HEK293 (cell line): ENCODE results near the gene HOXC5.

Source experiments
- CTCF ChIA-PET: fragments of 350-600 bp; formaldehyde crosslinking; extraction: SDS; loops from one replicate; lab custom pipeline; 2021; ENCODE audit warnings: antibody characterized with exemption; lab: Yijun Ruan, JAX
- POLR2A ChIA-PET: fragments of 300-600 bp; formaldehyde crosslinking; extraction: SDS; loops from one replicate; lab custom pipeline; 2020; ENCODE audit warnings: antibody characterized with exemption, inconsistent platforms; lab: Yijun Ruan, JAX
- H3K27ac ChIP-seq: fragments of 200-500 bp; sonication (Bioruptor generic); 2 replicates; pipeline ENCODE4 v1.5.1; 2014; ENCODE audit warnings: low read depth, low read length, control low read depth, inconsistent platforms; ENCODE audit errors: extremely low read depth
- H3K36me3 ChIP-seq, 2 experiments: fragments of 200-500 bp in 1 of 2; sonication (Bioruptor generic) in 1 of 2; 1 replicate in 1 of 2; 2 replicates in 1 of 2; pipeline ENCODE4 v1.5.1; 2014 to 2017; ENCODE audit warnings: inconsistent platforms in 2 of 2, low read length in 2 of 2; ENCODE audit not compliant: control insufficient read depth in 2 of 2, insufficient read depth in 1 of 2
- H3K4me1 ChIP-seq: fragments of 200-500 bp; sonication (Bioruptor generic); 2 replicates; pipeline ENCODE4 v1.5.1; 2014; ENCODE audit warnings: mild to moderate bottlenecking, low read length, inconsistent platforms; ENCODE audit not compliant: control insufficient read depth, insufficient read depth
- H3K4me3 ChIP-seq: 2 replicates; pipeline ENCODE4 v1.5.1; 2011; ENCODE audit warnings: low read depth, mild to moderate bottlenecking, control low read depth, low read length, moderate library complexity
- H3K9me3 ChIP-seq: fragments of 200-500 bp; sonication (Bioruptor generic); 2 replicates; pipeline ENCODE4 v1.5.1; 2014; ENCODE audit warnings: low read depth, low read length, inconsistent platforms; ENCODE audit not compliant: control insufficient read depth, insufficient read depth
- EGR2 ChIP-seq: fragments of 450-650 bp; formaldehyde crosslinking; IDR thresholded peaks from 2 replicates; pipeline ENCODE4 v1.5.1; 2016; ENCODE audit warnings: low read depth, missing biosample characterization, missing genetic modification characterization
- GLIS2 ChIP-seq: fragments of 450-650 bp; formaldehyde crosslinking; IDR thresholded peaks from 2 replicates; pipeline ENCODE4 v1.5.1; 2016; ENCODE audit warnings: missing biosample characterization, missing genetic modification characterization
- SCRT2 ChIP-seq: fragments of 450-650 bp; formaldehyde crosslinking; IDR thresholded peaks from 2 replicates; pipeline ENCODE4 v1.5.1; 2016; ENCODE audit warnings: missing biosample characterization, missing genetic modification characterization
- SETDB1 ChIP-seq: IDR thresholded peaks from one replicate; pipeline ENCODE4 v1.6.1; 2017; ENCODE audit warnings: mild to moderate bottlenecking, low read length, moderate library complexity, mixed read lengths; ENCODE audit not compliant: insufficient read length
- SP7 ChIP-seq: fragments of 450-650 bp; formaldehyde crosslinking; IDR thresholded peaks from 2 replicates; pipeline ENCODE4 v1.5.1; 2016; ENCODE audit warnings: missing biosample characterization, missing genetic modification characterization
- YY2 ChIP-seq: fragments of 450-650 bp; formaldehyde crosslinking; IDR thresholded peaks from 2 replicates; pipeline ENCODE4 v1.5.1; 2016; ENCODE audit warnings: missing biosample characterization, missing genetic modification characterization
- ZBTB20 ChIP-seq: fragments of 450-650 bp; formaldehyde crosslinking; IDR thresholded peaks from 2 replicates; pipeline ENCODE4 v1.5.1; 2016; ENCODE audit warnings: missing biosample characterization, missing genetic modification characterization
- ZFP37 ChIP-seq: fragments of 450-650 bp; formaldehyde crosslinking; IDR thresholded peaks from 2 replicates; pipeline ENCODE4 v1.5.1; 2016; ENCODE audit warnings: missing biosample characterization, missing genetic modification characterization
- ZNF133 ChIP-seq: fragments of 450-650 bp; formaldehyde crosslinking; IDR thresholded peaks from 2 replicates; pipeline ENCODE4 v1.5.1; 2016; ENCODE audit warnings: missing biosample characterization, missing genetic modification characterization
- ZNF23 ChIP-seq: fragments of 450-650 bp; formaldehyde crosslinking; IDR thresholded peaks from 2 replicates; pipeline ENCODE4 v1.5.1; 2016; ENCODE audit warnings: missing biosample characterization, missing genetic modification characterization, borderline replicate concordance
- ZNF521 ChIP-seq: fragments of 450-650 bp; formaldehyde crosslinking; IDR thresholded peaks from 2 replicates; pipeline ENCODE4 v1.5.1; 2017; ENCODE audit warnings: missing biosample characterization, mild to moderate bottlenecking, missing genetic modification characterization
- ZNF585B ChIP-seq: fragments of 450-650 bp; formaldehyde crosslinking; IDR thresholded peaks from 2 replicates; pipeline ENCODE4 v1.5.1; 2016; ENCODE audit warnings: missing biosample characterization, missing genetic modification characterization
- ZNF654 ChIP-seq: fragments of 450-650 bp; formaldehyde crosslinking; IDR thresholded peaks from 2 replicates; pipeline ENCODE4 v1.5.1; 2016; ENCODE audit warnings: low read depth, missing biosample characterization, missing genetic modification characterization
- ZNF658 ChIP-seq: fragments of 450-650 bp; formaldehyde crosslinking; IDR thresholded peaks from 2 replicates; pipeline ENCODE4; 2016; ENCODE audit warnings: missing biosample characterization, missing genetic modification characterization
- ZNF660 ChIP-seq: fragments of 450-650 bp; IDR thresholded peaks from 2 replicates; pipeline ENCODE4 v1.5.1; 2018; ENCODE audit warnings: missing biosample characterization, mild to moderate bottlenecking, missing genetic modification characterization
- ZNF664 ChIP-seq: fragments of 450-650 bp; formaldehyde crosslinking; IDR thresholded peaks from 2 replicates; pipeline ENCODE4 v1.5.1; 2016; ENCODE audit warnings: missing biosample characterization, missing genetic modification characterization
- ZXDB ChIP-seq: fragments of 450-650 bp; formaldehyde crosslinking; IDR thresholded peaks from 2 replicates; pipeline ENCODE4 v1.5.1; 2016; ENCODE audit warnings: missing biosample characterization, missing genetic modification characterization
- TF ChIP-seq, protein P1 (sequence below): fragments of 450-650 bp; formaldehyde crosslinking; IDR thresholded peaks from 2 replicates; pipeline ENCODE4 v1.5.1; 2016; ENCODE audit warnings: missing biosample characterization, missing genetic modification characterization
- TF ChIP-seq, protein P2 (sequence below): fragments of 450-650 bp; formaldehyde crosslinking; IDR thresholded peaks from 2 replicates; pipeline ENCODE4 v1.5.1; 2016; ENCODE audit warnings: missing biosample characterization, missing genetic modification characterization, borderline replicate concordance
- TF ChIP-seq, protein P3 (sequence below): fragments of 450-650 bp; formaldehyde crosslinking; IDR thresholded peaks from 2 replicates; pipeline ENCODE4 v1.5.1; 2016; ENCODE audit warnings: missing biosample characterization, missing genetic modification characterization, borderline replicate concordance

The HOXC5 gene

DNA sequence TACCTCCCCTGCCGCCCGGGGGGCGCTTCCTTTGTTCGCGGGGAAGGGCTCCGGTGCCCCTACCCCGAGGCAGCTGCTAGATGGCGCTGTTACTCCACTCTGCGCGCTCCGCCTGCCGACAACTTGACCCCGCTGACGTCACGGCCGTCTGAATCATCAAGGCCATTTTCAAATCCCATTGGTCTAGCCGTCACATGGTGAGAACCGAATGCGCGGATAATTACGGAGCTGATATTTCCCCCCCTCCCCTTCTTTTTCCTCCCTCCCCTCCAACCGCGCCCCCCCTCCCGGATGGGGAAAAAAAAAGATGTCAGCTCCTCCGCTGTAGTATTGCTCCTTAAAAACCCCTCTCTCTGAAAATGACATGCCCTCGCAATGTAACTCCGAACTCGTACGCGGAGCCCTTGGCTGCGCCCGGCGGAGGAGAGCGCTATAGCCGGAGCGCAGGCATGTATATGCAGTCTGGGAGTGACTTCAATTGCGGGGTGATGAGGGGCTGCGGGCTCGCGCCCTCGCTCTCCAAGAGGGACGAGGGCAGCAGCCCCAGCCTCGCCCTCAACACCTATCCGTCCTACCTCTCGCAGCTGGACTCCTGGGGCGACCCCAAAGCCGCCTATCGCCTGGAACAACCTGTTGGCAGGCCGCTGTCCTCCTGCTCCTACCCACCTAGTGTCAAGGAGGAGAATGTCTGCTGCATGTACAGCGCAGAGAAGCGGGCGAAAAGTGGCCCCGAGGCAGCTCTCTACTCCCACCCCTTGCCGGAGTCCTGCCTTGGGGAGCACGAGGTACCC lies 47.8 kb upstream of the HOXC5 start, which contains the start of gene HOXC10 (continued):
- TF ChIP-seq ZBTB20 (tag by site-specific recombination) (no peak), ZNF585B (tag by site-specific recombination) (no peak), ZNF654 (tag by site-specific recombination) (peak; percentile 97), ZNF23 (tag by site-specific recombination) (no peak), SP7 (tag by site-specific recombination) (peak; percentile 66), ZXDB (tag by site-specific recombination) (peak; percentile 45; the same call in 1 of the 2 replicates), EGR2 (no peak), ZNF660 (tag by site-specific recombination) (peak; percentile 76; the same call in 1 of the 2 replicates), SETDB1 (no peak), ZNF664 (tag by site-specific recombination) (no peak)
- TF ChIP-seq, protein P1, sequence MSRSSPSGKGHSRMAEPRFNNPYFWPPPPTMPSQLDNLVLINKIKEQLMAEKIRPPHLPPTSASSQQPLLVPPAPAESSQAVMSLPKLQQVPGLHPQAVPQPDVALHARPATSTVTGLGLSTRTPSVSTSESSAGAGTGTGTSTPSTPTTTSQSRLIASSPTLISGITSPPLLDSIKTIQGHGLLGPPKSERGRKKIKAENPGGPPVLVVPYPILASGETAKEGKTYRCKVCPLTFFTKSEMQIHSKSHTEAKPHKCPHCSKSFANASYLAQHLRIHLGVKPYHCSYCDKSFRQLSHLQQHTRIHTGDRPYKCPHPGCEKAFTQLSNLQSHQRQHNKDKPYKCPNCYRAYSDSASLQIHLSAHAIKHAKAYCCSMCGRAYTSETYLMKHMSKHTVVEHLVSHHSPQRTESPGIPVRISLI (tag by site-specific recombination) = peak; percentile 45; the same call in 1 of the 2 replicates

DNA sequence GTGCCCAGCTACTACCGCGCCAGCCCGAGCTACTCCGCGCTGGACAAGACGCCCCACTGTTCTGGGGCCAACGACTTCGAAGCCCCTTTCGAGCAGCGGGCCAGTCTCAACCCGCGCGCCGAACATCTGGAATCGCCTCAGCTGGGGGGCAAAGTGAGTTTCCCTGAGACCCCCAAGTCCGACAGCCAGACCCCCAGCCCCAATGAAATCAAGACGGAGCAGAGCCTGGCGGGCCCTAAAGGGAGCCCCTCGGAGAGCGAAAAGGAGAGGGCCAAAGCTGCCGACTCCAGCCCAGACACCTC lies 47.2 kb upstream of the HOXC5 start:
- Histone ChIP-seq H3K4me3 (peak overlapping the region; percentile 31), H3K27ac (peak overlapping the region; percentile 90), H3K4me1 (peaks cover 30% of the 10 kb centered on the region), H3K9me3 (no peaks in the 10 kb centered on the region), H3K36me3 (no peaks in the 10 kb centered on the region)
- ChIA-PET CTCF (interaction anchor here (0.8 to 5.8 kb wide), 18 partner anchors 13 to 408 kb away, joined by 3 to 88 read pairs (median 6); partner anchors contain the start of genes HOXC8, HOXC9 and SMUG1), POLR2A (interaction anchor here (1.2 to 2.5 kb wide), 3 partner anchors 10 to 47 kb away, joined by 4 to 16 read pairs (median 6); partner anchors contain the start of genes HOXC13 and HOXC9)
- peak; percentile 69 for TF ChIP-seq GLIS2 (tag by site-specific recombination)
- TF ChIP-seq, protein P2, sequence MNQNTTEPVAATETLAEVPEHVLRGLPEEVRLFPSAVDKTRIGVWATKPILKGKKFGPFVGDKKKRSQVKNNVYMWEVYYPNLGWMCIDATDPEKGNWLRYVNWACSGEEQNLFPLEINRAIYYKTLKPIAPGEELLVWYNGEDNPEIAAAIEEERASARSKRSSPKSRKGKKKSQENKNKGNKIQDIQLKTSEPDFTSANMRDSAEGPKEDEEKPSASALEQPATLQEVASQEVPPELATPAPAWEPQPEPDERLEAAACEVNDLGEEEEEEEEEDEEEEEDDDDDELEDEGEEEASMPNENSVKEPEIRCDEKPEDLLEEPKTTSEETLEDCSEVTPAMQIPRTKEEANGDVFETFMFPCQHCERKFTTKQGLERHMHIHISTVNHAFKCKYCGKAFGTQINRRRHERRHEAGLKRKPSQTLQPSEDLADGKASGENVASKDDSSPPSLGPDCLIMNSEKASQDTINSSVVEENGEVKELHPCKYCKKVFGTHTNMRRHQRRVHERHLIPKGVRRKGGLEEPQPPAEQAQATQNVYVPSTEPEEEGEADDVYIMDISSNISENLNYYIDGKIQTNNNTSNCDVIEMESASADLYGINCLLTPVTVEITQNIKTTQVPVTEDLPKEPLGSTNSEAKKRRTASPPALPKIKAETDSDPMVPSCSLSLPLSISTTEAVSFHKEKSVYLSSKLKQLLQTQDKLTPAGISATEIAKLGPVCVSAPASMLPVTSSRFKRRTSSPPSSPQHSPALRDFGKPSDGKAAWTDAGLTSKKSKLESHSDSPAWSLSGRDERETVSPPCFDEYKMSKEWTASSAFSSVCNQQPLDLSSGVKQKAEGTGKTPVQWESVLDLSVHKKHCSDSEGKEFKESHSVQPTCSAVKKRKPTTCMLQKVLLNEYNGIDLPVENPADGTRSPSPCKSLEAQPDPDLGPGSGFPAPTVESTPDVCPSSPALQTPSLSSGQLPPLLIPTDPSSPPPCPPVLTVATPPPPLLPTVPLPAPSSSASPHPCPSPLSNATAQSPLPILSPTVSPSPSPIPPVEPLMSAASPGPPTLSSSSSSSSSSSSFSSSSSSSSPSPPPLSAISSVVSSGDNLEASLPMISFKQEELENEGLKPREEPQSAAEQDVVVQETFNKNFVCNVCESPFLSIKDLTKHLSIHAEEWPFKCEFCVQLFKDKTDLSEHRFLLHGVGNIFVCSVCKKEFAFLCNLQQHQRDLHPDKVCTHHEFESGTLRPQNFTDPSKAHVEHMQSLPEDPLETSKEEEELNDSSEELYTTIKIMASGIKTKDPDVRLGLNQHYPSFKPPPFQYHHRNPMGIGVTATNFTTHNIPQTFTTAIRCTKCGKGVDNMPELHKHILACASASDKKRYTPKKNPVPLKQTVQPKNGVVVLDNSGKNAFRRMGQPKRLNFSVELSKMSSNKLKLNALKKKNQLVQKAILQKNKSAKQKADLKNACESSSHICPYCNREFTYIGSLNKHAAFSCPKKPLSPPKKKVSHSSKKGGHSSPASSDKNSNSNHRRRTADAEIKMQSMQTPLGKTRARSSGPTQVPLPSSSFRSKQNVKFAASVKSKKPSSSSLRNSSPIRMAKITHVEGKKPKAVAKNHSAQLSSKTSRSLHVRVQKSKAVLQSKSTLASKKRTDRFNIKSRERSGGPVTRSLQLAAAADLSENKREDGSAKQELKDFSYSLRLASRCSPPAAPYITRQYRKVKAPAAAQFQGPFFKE (tag by site-specific recombination) = no peak
- peak; percentile 6; the same call in 1 of the 2 replicates for TF ChIP-seq SCRT2 (tag by site-specific recombination)

DNA sequence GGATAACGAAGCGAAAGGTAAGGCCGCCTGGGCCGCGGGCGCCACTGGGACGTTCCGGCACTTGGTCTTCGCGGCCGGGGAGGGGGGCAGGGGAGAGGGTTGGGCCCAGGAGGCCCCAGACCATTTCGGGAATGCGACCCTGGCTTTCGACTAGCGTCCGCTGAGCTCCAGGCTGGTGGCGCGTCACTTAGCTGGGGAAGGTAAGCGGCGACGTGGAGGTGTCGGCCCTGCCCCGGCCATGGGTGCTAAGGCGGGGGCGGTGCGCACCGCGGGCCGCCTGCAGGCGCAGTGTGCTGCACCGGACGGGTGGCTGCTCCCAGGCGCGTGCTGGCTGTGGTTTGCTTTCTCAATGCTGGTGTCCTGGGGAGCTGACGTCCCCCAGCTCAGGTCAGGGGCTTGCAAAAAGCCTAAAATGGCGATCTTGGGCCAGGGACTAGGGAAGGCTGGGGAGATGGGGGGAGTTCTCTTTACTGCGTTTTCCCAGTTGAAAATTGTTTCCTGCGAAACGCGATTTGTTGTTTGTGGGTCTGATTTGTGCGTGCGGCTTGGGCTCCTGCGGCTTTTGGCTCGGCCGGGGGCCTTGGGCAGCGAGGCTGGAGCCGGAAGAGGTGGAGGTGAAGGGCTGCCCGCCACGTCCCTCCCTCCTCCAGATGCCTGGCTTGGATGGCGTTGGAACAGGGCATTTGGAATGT lies 46.7 kb upstream of the HOXC5 start:
- CTCF ChIA-PET = interaction anchor here (0.7 to 5.8 kb wide), 19 partner anchors 12 to 587 kb away, joined by 3 to 88 read pairs (median 10); partner anchors contain the start of genes HOXC8, HOXC9 and SMUG1
- Histone ChIP-seq H3K36me3 (no peaks in the 10 kb centered on the region), H3K9me3 (no peaks in the 10 kb centered on the region), H3K27ac (peak overlapping the region; percentile 90), H3K4me1 (peaks cover 35% of the 10 kb centered on the region), H3K4me3 (peak overlapping the region; percentile 31)
- POLR2A ChIA-PET = interaction anchor here (1.2 to 2.5 kb wide), 3 partner anchors 9 to 48 kb away, joined by 4 to 16 read pairs (median 6); partner anchors contain the start of genes HOXC13 and HOXC9
- 0 out of 2 replicates have a peak, but pooled peaks have one; percentile 43 for TF ChIP-seq YY2 (tag by site-specific recombination)
- no peak for TF ChIP-seq ZNF658 (tag by site-specific recombination)
- no peak for TF ChIP-seq ZNF133 (tag by site-specific recombination)
- TF ChIP-seq, protein P3, sequence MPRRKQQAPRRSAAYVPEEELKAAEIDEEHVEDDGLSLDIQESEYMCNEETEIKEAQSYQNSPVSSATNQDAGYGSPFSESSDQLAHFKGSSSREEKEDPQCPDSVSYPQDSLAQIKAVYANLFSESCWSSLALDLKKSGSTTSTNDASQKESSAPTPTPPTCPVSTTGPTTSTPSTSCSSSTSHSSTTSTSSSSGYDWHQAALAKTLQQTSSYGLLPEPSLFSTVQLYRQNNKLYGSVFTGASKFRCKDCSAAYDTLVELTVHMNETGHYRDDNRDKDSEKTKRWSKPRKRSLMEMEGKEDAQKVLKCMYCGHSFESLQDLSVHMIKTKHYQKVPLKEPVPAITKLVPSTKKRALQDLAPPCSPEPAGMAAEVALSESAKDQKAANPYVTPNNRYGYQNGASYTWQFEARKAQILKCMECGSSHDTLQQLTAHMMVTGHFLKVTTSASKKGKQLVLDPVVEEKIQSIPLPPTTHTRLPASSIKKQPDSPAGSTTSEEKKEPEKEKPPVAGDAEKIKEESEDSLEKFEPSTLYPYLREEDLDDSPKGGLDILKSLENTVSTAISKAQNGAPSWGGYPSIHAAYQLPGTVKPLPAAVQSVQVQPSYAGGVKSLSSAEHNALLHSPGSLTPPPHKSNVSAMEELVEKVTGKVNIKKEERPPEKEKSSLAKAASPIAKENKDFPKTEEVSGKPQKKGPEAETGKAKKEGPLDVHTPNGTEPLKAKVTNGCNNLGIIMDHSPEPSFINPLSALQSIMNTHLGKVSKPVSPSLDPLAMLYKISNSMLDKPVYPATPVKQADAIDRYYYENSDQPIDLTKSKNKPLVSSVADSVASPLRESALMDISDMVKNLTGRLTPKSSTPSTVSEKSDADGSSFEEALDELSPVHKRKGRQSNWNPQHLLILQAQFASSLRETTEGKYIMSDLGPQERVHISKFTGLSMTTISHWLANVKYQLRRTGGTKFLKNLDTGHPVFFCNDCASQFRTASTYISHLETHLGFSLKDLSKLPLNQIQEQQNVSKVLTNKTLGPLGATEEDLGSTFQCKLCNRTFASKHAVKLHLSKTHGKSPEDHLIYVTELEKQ = no peak
- TF ChIP-seq ZFP37 (tag by site-specific recombination) = no peak
- TF ChIP-seq ZNF521 (tag by site-specific recombination) = no peak
